SK-N-SH (cell line): ENCODE results near the gene EPB41L2. TPM values are rescaled to one million over a fixed set of nuclear protein-coding genes. Genes with fewer than 3 reads are reported as not detected.

Experiments
- CTCF ChIA-PET: fragments of 300-600, 350-600 bp; formaldehyde crosslinking; extraction: SDS; loops from one replicate; lab custom pipeline; 2021; lab: Yijun Ruan, JAX
- POLR2A ChIA-PET: fragments of 350-600 bp; sonication (Branson Sonifier 250); formaldehyde crosslinking; extraction: SDS; loops from one replicate; lab custom pipeline; 2020; ENCODE audit warnings: antibody characterized with exemption, inconsistent platforms; lab: Yijun Ruan, JAX
- DNase-seq: peaks from one replicate; pipeline ENCODE4 v3.0.0; 2012
- H2AFZ ChIP-seq: fragments of 200-600 bp; sonication (generic); 2 replicates; pipeline ENCODE4 v1.8.1; 2016; ENCODE audit warnings: antibody characterized with exemption, mild to moderate bottlenecking, low read depth
- H3F3A ChIP-seq: fragments of 200-600 bp; sonication (generic); replicated peaks from 2 replicates; pipeline ENCODE3; 2016; ENCODE audit warnings: antibody characterized with exemption, mild to moderate bottlenecking; ENCODE audit not compliant: insufficient read depth
- H3K27ac ChIP-seq, 2 experiments: fragments of 200-500 bp in 1 of 2; fragments of 200-600 bp in 1 of 2; sonication (Bioruptor generic) in 1 of 2; sonication (generic), shearing (Covaris generic) in 1 of 2; 2 replicates each; pipeline versions ENCODE4 v1.5.1 to v1.6.1; 2014 to 2016; ENCODE audit warnings: low read depth in 2 of 2, inconsistent platforms in 1 of 2, low read length in 1 of 2, mild to moderate bottlenecking in 1 of 2, mixed read lengths in 1 of 2
- H3K27me3 ChIP-seq: fragments of 200-600 bp; sonication (generic), shearing (Covaris generic); 2 replicates; pipeline ENCODE4 v1.6.1; 2016; ENCODE audit warnings: mixed run types; ENCODE audit not compliant: insufficient read depth
- H3K36me3 ChIP-seq, 2 experiments: fragments of 200-500 bp in 1 of 2; fragments of 200-600 bp in 1 of 2; sonication (Bioruptor generic) in 1 of 2; sonication (generic) in 1 of 2; replicated peaks in 1 of 2; 2 replicates each; pipeline versions ENCODE3 to v1.5.1; 2014 to 2016; ENCODE audit warnings: low read length in 1 of 2, mild to moderate bottlenecking in 1 of 2; ENCODE audit not compliant: insufficient read depth in 2 of 2, control insufficient read depth in 1 of 2
- H3K4me1 ChIP-seq, 2 experiments: fragments of 200-500 bp in 1 of 2; fragments of 200-600 bp in 1 of 2; sonication (Bioruptor generic) in 1 of 2; sonication (generic), shearing (Covaris generic) in 1 of 2; 2 replicates each; pipeline versions ENCODE4 v1.5.1 to v1.6.1; 2014 to 2016; ENCODE audit warnings: low read depth in 1 of 2, low read length in 1 of 2, mixed run types in 1 of 2; ENCODE audit not compliant: insufficient read depth in 2 of 2, control insufficient read depth in 1 of 2
- H3K4me2 ChIP-seq: fragments of 200-600 bp; sonication (generic), shearing (Covaris generic); 2 replicates; pipeline ENCODE4 v1.6.1; 2017; ENCODE audit warnings: mixed run types
- H3K4me3 ChIP-seq, 2 experiments: fragments of 200-500 bp in 1 of 2; fragments of 200-600 bp in 1 of 2; sonication (Bioruptor generic) in 1 of 2; sonication (generic), shearing (Covaris generic) in 1 of 2; 2 replicates each; pipeline versions ENCODE4 v1.5.1 to v1.8.1; 2014 to 2016; ENCODE audit warnings: low read depth in 2 of 2, inconsistent platforms in 1 of 2, low read length in 1 of 2, mild to moderate bottlenecking in 1 of 2, mixed read lengths in 1 of 2, moderate library complexity in 1 of 2
- H3K79me2 ChIP-seq: fragments of 200-600 bp; sonication (generic); 2 replicates; pipeline ENCODE4 v1.8.1; 2017; ENCODE audit warnings: mild to moderate bottlenecking; ENCODE audit not compliant: insufficient read depth
- H3K9ac ChIP-seq: fragments of 200-600 bp; sonication (generic); 2 replicates; pipeline ENCODE4 v1.6.1; 2017; ENCODE audit warnings: mixed run types
- H3K9me2 ChIP-seq: fragments of 200-600 bp; sonication (generic); 2 replicates; pipeline ENCODE4 v1.6.1; 2017; ENCODE audit warnings: mixed run types
- H3K9me3 ChIP-seq: fragments of 200-600 bp; sonication (generic); 2 replicates; pipeline ENCODE4 v1.6.1; 2017; ENCODE audit warnings: mixed run types, mild to moderate bottlenecking, moderate library complexity
- H4K20me1 ChIP-seq: fragments of 200-600 bp; sonication (generic); 2 replicates; pipeline ENCODE4 v1.6.1; 2017; ENCODE audit warnings: mild to moderate bottlenecking, mixed run types; ENCODE audit not compliant: insufficient read depth
- CHD2 ChIP-seq: fragments of 150-350 bp; IDR thresholded peaks from 2 replicates; pipeline ENCODE4 v1.6.1; 2018; ENCODE audit warnings: low read length; ENCODE audit not compliant: partially characterized antibody
- CTCF ChIP-seq: fragments of 200-600 bp; sonication (generic); IDR thresholded peaks from 2 replicates; pipeline ENCODE4 v1.6.1; 2017; ENCODE audit warnings: antibody characterized with exemption, mild to moderate bottlenecking, moderate library complexity
- ELF1 ChIP-seq: IDR thresholded peaks from 2 replicates; pipeline ENCODE4 v1.4.0; 2012
- EP300 ChIP-seq, 2 experiments: IDR thresholded peaks; 2 replicates each; pipeline versions ENCODE4 v1.4.0 to v1.6.1; 2012; ENCODE audit warnings: borderline replicate concordance in 1 of 2, low read depth in 1 of 2, low read length in 1 of 2
- EZH2phosphoT487 ChIP-seq: fragments of 200-600 bp; sonication (generic); IDR thresholded peaks from 2 replicates; pipeline ENCODE4 v1.6.1; 2017; ENCODE audit warnings: low read depth, mixed run types, mild to moderate bottlenecking, antibody characterized with exemption, moderate library complexity, borderline replicate concordance
- FOSL2 ChIP-seq: IDR thresholded peaks from 2 replicates; pipeline ENCODE4 v1.4.0; 2012; ENCODE audit warnings: low read depth, mild to moderate bottlenecking, moderate library complexity, borderline replicate concordance
- FOXJ3 ChIP-seq: sonication (generic); formaldehyde crosslinking; IDR thresholded peaks from 2 replicates; pipeline ENCODE4 v1.5.1; 2020; ENCODE audit warnings: mild to moderate bottlenecking, missing genetic modification reagents
- FOXM1 ChIP-seq: IDR thresholded peaks from 2 replicates; pipeline ENCODE4 v1.4.0; 2012; ENCODE audit warnings: low read depth, mild to moderate bottlenecking
- GABPA ChIP-seq: IDR thresholded peaks from 2 replicates; pipeline ENCODE4 v1.4.0; 2012; ENCODE audit warnings: low read depth, mild to moderate bottlenecking
- MXI1 ChIP-seq: IDR thresholded peaks from 2 replicates; pipeline ENCODE4 v1.6.1; 2012; ENCODE audit warnings: mild to moderate bottlenecking, low read depth, low read length, improper control_type of control experiment
- POLR2AphosphoS5 ChIP-seq: IDR thresholded peaks from 2 replicates; pipeline ENCODE4 v1.6.1; 2012; ENCODE audit warnings: low read depth, low read length
- RXRA ChIP-seq: IDR thresholded peaks from 2 replicates; pipeline ENCODE4 v1.4.0; 2012; ENCODE audit warnings: low read depth, mild to moderate bottlenecking, borderline replicate concordance
- TAF1 ChIP-seq: IDR thresholded peaks from 2 replicates; pipeline ENCODE4 v1.6.1; 2012; ENCODE audit warnings: low read depth, mild to moderate bottlenecking, low read length, moderate library complexity, borderline replicate concordance
- TCF12 ChIP-seq: IDR thresholded peaks from 2 replicates; pipeline ENCODE4 v1.4.0; 2012
- TEAD4 ChIP-seq: IDR thresholded peaks from 2 replicates; pipeline ENCODE4 v1.4.0; 2012; ENCODE audit warnings: mild to moderate bottlenecking, borderline replicate concordance; ENCODE audit not compliant: insufficient read depth
- WGBS: methylation state at CpG from one replicate; pipeline ENCODE4 v1.1.6; 2017; ENCODE audit warnings: low lambda C conversion rate; 5-methylcytosine and 5-hydroxymethylcytosine counted together
- polyA plus RNA-seq, 3 experiments: library from polyadenylated mRNA; depleted of rRNA; stranded (reverse); fragments of >200 nt; gene quantifications; 2 replicates each; pipeline ENCODE4 v1.2.3, GENCODE V29; 2012
- TF ChIP-seq, protein P1 (sequence below): IDR thresholded peaks from 2 replicates; pipeline ENCODE4; 2012
- TF ChIP-seq, protein P2 (sequence below): IDR thresholded peaks from 2 replicates; pipeline ENCODE4 v1.4.0; 2012; ENCODE audit warnings: low read depth
- TF ChIP-seq, protein P3 (sequence below): fragments of 150-350 bp; IDR thresholded peaks from 2 replicates; pipeline ENCODE4 v1.6.1; 2016; ENCODE audit warnings: mild to moderate bottlenecking, low read depth, low read length
- TF ChIP-seq, protein P4 (sequence below): IDR thresholded peaks from 2 replicates; pipeline ENCODE4 v1.4.0; 2012; ENCODE audit warnings: low read depth, borderline replicate concordance

The EPB41L2 gene
- polyA plus RNA-seq, 1 of the 3 experiments (the other 2 are of a cell fraction), result 1.4 TPM

- H3K9me3 ChIP-seq, result no peaks in the 10 kb centered on the region
- POLR2A ChIA-PET, result no interaction called here
- H3K27ac ChIP-seq, result no peak overlapping the region
- no peak for DNase-seq
- no peaks in the 10 kb centered on the region for H3K9me2 ChIP-seq
- peaks cover 22% of the 10 kb centered on the region; the same call in 1 of the 2 replicates for H3K27me3 ChIP-seq
- H3K36me3 ChIP-seq, result no peaks in the 10 kb centered on the region
- H3K4me1 ChIP-seq, result peaks cover 0 to 6% of the 10 kb centered on the region in 2 experiments; a peak in 1 of 4 replicates
- peak overlapping the region; percentile 9; the same call in 1 of the 2 replicates for H3K4me2 ChIP-seq
- CTCF ChIA-PET, result no interaction called here
- H3K4me3 ChIP-seq, result no peak overlapping the region
- no peak overlapping the region for H2AFZ ChIP-seq
- H3F3A ChIP-seq, result no peaks in the 10 kb centered on the region
- H3K79me2 ChIP-seq, result no peaks in the 10 kb centered on the region
- 30% methylated on average over 4 of the region's 4 CpGs for WGBS
- H3K9ac ChIP-seq, result no peak overlapping the region
- no peaks in the 10 kb centered on the region for H4K20me1 ChIP-seq
- no peak for TF ChIP-seq TAF1
- TF ChIP-seq, protein P1, sequence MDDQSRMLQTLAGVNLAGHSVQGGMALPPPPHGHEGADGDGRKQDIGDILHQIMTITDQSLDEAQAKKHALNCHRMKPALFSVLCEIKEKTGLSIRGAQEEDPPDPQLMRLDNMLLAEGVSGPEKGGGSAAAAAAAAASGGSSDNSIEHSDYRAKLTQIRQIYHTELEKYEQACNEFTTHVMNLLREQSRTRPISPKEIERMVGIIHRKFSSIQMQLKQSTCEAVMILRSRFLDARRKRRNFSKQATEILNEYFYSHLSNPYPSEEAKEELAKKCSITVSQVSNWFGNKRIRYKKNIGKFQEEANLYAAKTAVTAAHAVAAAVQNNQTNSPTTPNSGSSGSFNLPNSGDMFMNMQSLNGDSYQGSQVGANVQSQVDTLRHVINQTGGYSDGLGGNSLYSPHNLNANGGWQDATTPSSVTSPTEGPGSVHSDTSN, result no peak
- no peak for TF ChIP-seq TCF12
- no peak for TF ChIP-seq FOXM1
- TF ChIP-seq, protein P2, sequence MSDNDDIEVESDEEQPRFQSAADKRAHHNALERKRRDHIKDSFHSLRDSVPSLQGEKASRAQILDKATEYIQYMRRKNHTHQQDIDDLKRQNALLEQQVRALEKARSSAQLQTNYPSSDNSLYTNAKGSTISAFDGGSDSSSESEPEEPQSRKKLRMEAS, result no peak
- no peak for TF ChIP-seq GABPA
- TF ChIP-seq, protein P3, sequence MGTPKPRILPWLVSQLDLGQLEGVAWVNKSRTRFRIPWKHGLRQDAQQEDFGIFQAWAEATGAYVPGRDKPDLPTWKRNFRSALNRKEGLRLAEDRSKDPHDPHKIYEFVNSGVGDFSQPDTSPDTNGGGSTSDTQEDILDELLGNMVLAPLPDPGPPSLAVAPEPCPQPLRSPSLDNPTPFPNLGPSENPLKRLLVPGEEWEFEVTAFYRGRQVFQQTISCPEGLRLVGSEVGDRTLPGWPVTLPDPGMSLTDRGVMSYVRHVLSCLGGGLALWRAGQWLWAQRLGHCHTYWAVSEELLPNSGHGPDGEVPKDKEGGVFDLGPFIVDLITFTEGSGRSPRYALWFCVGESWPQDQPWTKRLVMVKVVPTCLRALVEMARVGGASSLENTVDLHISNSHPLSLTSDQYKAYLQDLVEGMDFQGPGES, result no peak
- no peak for TF ChIP-seq POLR2AphosphoS5
- TF ChIP-seq MXI1, result no peak
- no peak for TF ChIP-seq ELF1
- TF ChIP-seq FOXJ3, result no peak
- TF ChIP-seq RXRA, result no peak
- no peak for TF ChIP-seq FOSL2
- TF ChIP-seq EZH2phosphoT487, result no peak
Measured at GRCh38 chr6:130937942-130938604, 125.0 kb downstream of the EPB41L2 start.

DNA sequence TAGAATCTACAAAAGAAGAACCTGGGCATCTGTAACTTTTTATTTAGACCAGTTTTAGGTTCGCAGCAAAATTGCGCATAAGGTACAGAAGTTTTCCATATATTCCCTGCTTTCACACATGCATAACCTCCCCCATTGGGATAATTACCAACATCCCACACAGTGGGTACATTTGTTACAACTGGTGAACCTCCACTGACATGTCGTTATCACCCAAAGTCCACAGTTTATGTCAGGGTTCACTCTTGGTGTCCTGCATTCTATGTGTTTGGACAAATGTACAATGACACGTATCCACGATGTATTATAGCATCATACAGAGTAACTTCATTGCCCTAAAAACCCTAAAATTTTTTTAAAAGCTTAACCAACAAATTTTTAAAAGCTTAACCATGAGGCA is 126.1 kb downstream of the EPB41L2 start:
- Histone ChIP-seq H3F3A (no peaks in the 10 kb centered on the region), H3K36me3 (no peaks in the 10 kb centered on the region), H3K9me2 (no peaks in the 10 kb centered on the region), H3K9ac (no peak overlapping the region), H4K20me1 (no peaks in the 10 kb centered on the region), H3K79me2 (no peaks in the 10 kb centered on the region), H3K4me3 (no peak overlapping the region), H3K9me3 (no peaks in the 10 kb centered on the region), H2AFZ (no peak overlapping the region), H3K4me1 (peaks cover 0 to 6% of the 10 kb centered on the region in 2 experiments; a peak in 1 of 4 replicates), H3K27me3 (peaks cover 22% of the 10 kb centered on the region; the same call in 1 of the 2 replicates), H3K4me2 (no peak overlapping the region), H3K27ac (no peak overlapping the region)
- TF ChIP-seq, protein P4, sequence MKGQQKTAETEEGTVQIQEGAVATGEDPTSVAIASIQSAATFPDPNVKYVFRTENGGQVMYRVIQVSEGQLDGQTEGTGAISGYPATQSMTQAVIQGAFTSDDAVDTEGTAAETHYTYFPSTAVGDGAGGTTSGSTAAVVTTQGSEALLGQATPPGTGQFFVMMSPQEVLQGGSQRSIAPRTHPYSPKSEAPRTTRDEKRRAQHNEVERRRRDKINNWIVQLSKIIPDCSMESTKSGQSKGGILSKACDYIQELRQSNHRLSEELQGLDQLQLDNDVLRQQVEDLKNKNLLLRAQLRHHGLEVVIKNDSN, result no peak
- TF ChIP-seq POLR2AphosphoS5 (no peak), TAF1 (no peak), EP300 (IDR thresholded peaks at IDR 0.05; ENCODE audit: borderline replicate concordance in 1 of 2, low read depth in 1 of 2, low read length in 1 of 2) (no peak), CTCF (no peak), CHD2 (no peak), MXI1 (no peak), ELF1 (no peak), TEAD4 (no peak)
- TF ChIP-seq, protein P2, result no peak
- WGBS, result 20% methylated on average over 5 of the region's 5 CpGs
- ChIA-PET POLR2A (no interaction called here), CTCF (interaction anchor here (0.6 kb wide), 1 partner anchor 1687 kb away, joined by 3 read pairs; no protein-coding TSS in a partner anchor)
- no peak for DNase-seq
